Astrocyte (in vitro differentiated cells and primary cell): ENCODE data around the gene MYG1.
"Not testable (repeated sequence)": the region's sequence is repeated elsewhere in the genome, so short reads cannot be mapped to it uniquely, and the experiment has no call there.

ENCODE experiments used
- EZH2 ChIP-seq: IDR thresholded peaks from 2 replicates; pipeline ENCODE4 v1.6.1; 2012; ENCODE audit warnings: mild to moderate bottlenecking, low read length, inconsistent platforms; ENCODE audit not compliant: insufficient read depth
- TF ChIP-seq, protein P1 (sequence below): IDR thresholded peaks from 2 replicates; pipeline ENCODE4 v1.5.1; 2011; ENCODE audit warnings: low read depth, mild to moderate bottlenecking, inconsistent platforms, low read length, moderate library complexity; ENCODE audit not compliant: insufficient read depth

GRCh38 chr12:53297106-53297505 is 2.4 kb upstream of the MYG1 start:
- TF ChIP-seq, protein P1, sequence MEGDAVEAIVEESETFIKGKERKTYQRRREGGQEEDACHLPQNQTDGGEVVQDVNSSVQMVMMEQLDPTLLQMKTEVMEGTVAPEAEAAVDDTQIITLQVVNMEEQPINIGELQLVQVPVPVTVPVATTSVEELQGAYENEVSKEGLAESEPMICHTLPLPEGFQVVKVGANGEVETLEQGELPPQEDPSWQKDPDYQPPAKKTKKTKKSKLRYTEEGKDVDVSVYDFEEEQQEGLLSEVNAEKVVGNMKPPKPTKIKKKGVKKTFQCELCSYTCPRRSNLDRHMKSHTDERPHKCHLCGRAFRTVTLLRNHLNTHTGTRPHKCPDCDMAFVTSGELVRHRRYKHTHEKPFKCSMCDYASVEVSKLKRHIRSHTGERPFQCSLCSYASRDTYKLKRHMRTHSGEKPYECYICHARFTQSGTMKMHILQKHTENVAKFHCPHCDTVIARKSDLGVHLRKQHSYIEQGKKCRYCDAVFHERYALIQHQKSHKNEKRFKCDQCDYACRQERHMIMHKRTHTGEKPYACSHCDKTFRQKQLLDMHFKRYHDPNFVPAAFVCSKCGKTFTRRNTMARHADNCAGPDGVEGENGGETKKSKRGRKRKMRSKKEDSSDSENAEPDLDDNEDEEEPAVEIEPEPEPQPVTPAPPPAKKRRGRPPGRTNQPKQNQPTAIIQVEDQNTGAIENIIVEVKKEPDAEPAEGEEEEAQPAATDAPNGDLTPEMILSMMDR: not testable (repeated sequence)
- TF ChIP-seq EZH2: not testable (repeated sequence)
